Stimulated activated CD8-positive, alpha-beta memory T cell treated with anti-CD3 and anti-CD28 coated beads, Interleukin-4, amount 100 ng/mL, for 1 hour (primary cell): ENCODE results near the gene HUNK.

Experiments used
- DNase-seq, 2 donors: peaks; one replicate each; pipeline ENCODE4 v3.0.0-alpha.2; 2020; ENCODE audit warnings: low read depth in 2 of 2, low spot score in 1 of 2

Gene HUNK

GRCh38 chr21:32044205-32045180 lies 171.7 kb downstream of the HUNK start:
- no peak for DNase-seq

- no peak for DNase-seq
Observed at GRCh38 chr21:32046191-32046590, 173.4 kb downstream of the HUNK start.

GRCh38 chr21:32048353-32048752 lies 175.5 kb downstream of the HUNK start:
- DNase-seq, result no peak
